Subcutaneous abdominal adipose tissue (tissue), 5 donors: ENCODE results near the gene FARS2.

Experiments used
- H3K27ac ChIP-seq: one replicate; pipeline ENCODE4 v1.7.0; 2013; ENCODE audit warnings: low read depth, mild to moderate bottlenecking, inconsistent platforms, low read length, moderate library complexity
- H3K27me3 ChIP-seq, 5 donors: one replicate each; pipeline ENCODE4 v1.7.0; 2013; ENCODE audit warnings: low read length in 5 of 5, inconsistent platforms in 1 of 5; ENCODE audit not compliant: control insufficient read depth in 5 of 5, insufficient read depth in 4 of 5
- H3K36me3 ChIP-seq, 5 donors: one replicate each; pipeline ENCODE4 v1.7.0; 2013; ENCODE audit warnings: low read length in 5 of 5; ENCODE audit not compliant: control insufficient read depth in 5 of 5, insufficient read depth in 5 of 5
- H3K4me1 ChIP-seq, 5 donors: one replicate each; pipeline ENCODE4 v1.7.0; 2013; ENCODE audit warnings: low read length in 5 of 5, mild to moderate bottlenecking in 3 of 5, moderate library complexity in 1 of 5; ENCODE audit not compliant: control insufficient read depth in 5 of 5, insufficient read depth in 5 of 5
- H3K4me3 ChIP-seq, 5 donors: one replicate each; pipeline ENCODE4 v1.7.0; 2013; ENCODE audit warnings: low read length in 5 of 5, low read depth in 1 of 5
- H3K9ac ChIP-seq, 5 donors: one replicate each; pipeline ENCODE4 v1.7.0; 2013; ENCODE audit warnings: low read length in 5 of 5, mild to moderate bottlenecking in 4 of 5, moderate library complexity in 3 of 5
- H3K9me3 ChIP-seq, 5 donors: one replicate each; pipeline ENCODE4 v1.7.0; 2013; ENCODE audit warnings: low read length in 5 of 5; ENCODE audit not compliant: control insufficient read depth in 5 of 5
- donor health status: healthy.
- donor health status: healthy.
- donor health status: healthy.
- donor health status: healthy.
- donor health status: healthy.

The FARS2 gene

DNA sequence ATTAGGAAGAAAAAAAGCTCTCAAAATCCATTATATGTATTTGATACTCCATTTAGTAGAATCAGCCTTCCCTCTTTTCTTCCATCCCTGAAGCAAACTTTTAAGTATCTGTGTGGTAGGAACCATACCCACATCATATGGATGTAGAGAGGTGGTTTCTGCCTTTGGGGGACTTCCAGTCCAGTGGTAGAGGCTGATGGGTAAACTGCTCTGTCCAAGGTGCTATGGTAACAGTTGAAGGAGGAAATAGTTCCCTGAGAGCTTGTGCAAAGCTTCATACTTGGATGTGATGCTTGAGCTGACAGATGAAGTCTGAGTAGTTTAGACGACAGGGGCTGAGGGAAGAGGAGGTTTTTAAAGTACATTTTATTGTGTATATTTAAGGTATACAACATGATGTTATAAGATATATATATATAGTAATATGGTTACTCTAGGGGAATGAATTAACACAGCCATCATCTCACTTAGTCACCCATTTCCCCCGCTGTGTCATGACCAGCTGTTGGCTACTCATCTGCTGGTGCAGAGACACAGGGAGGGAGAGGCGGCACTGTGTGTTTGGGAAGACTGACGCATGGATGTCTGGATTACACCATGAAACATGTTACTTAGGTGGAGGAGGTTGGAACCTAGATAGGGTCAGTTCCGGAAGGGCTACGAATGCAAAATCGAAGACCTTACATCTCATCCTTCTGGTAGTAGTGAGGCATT is 185.2 kb downstream of the FARS2 start:
- Histone ChIP-seq H3K9me3 (no peaks in the 10 kb centered on the region), H3K27ac (no peak overlapping the region), H3K4me1 (peaks cover 0 to 4% (median 3%) of the 10 kb centered on the region in 5 donors)

DNA sequence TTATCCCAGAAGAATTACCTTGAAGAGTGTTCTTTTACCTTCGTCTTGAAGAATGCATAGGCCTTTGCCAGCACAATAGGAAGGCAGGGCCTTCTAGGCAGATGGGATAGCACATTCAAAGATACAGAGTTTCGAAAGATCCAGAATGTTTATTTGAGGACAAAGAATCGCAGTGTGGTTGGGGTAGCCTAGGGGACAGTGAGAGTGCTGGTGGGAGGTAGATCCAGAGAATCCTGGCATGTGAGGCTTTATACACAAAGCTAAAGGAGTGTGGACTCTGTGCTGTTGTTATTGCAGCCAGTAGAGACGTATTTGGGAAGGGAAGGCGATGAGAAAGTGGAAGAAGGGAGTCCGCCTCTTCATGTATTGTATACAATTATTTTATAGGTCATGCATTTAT is 186.6 kb downstream of the FARS2 start:
- Histone ChIP-seq H3K27ac (no peak overlapping the region), H3K36me3 (no peaks in the 10 kb centered on the region), H3K4me1 (peaks cover 0 to 4% (median 3%) of the 10 kb centered on the region in 5 donors), H3K4me3 (no peak overlapping the region), H3K9me3 (no peaks in the 10 kb centered on the region), H3K9ac (no peak overlapping the region), H3K27me3 (no peaks in the 10 kb centered on the region)

More for the DNA sequence above, 185.2 kb downstream of the FARS2 start:
- Histone ChIP-seq H3K27me3 (no peaks in the 10 kb centered on the region), H3K9ac (no peak overlapping the region), H3K4me3 (no peak overlapping the region), H3K36me3 (no peaks in the 10 kb centered on the region)

DNA sequence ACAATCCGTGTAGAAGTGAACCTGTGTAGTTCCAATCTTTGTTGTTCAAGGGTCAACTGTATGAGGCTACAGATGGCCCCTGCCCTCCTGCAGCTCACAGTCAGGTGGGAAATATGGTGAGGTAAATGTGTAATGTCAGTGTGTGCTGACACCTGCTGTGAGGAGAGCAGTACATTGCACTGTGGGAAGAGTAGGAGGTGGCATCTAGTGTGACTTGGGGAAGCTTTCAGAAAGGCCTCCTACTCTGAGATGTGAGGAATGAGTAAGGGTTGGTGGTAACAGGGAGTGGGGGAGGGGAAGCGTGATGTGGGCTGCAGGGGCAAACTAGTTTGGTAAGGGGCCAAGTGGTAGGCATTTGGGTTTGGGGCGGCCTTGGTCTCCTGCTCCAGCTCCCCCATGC is 188.8 kb downstream of the FARS2 start:
- Histone ChIP-seq H3K9me3 (no peaks in the 10 kb centered on the region), H3K4me3 (no peak overlapping the region), H3K4me1 (peaks cover 0 to 6% (median 3%) of the 10 kb centered on the region in 5 donors), H3K27me3 (no peaks in the 10 kb centered on the region), H3K36me3 (no peaks in the 10 kb centered on the region), H3K9ac (no peak overlapping the region), H3K27ac (no peak overlapping the region)

DNA sequence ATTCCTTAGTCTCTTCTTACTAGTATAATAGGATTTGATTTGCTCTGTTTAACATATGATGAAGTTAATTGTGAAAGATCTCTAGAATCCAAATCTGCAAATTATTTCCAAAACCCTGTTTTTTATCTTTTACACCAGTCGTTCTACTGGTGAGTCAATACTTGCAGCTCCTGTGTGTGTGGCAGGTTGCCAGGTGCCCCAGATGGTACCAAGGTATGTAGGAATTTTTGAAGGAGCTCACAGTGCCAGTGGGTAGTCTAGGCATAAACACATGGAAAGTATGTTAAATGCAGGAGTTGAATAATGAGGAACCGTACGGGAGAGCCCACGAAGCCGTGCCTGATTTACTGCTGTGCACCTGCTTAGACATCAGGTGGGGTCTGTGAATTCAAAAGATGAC is 192.2 kb downstream of the FARS2 start:
- Histone ChIP-seq H3K4me3 (no peak overlapping the region), H3K36me3 (no peaks in the 10 kb centered on the region), H3K27me3 (no peaks in the 10 kb centered on the region), H3K9me3 (no peaks in the 10 kb centered on the region), H3K9ac (no peak overlapping the region), H3K4me1 (peaks cover 0 to 33% (median 31%) of the 10 kb centered on the region in 5 donors), H3K27ac (no peak overlapping the region)

DNA sequence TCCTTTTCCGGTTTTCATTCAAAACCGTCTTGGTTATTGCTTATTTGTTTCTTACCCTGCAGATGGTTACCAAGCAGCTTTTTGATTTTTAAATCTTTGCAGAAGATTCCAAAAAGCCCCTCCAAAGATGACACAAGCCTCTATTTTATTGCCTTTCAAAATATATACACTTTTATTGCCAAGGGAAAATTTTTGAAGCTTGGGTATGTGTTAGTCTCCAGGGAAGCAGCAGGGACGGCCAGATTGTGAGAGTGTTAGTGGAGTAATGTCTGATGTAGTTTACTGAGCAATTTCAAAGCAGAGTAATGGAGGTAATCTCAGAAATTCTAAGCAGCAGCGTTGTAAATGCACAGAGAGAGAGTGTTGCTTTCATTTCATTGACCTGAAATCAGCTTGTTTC is 193.8 kb downstream of the FARS2 start:
- Histone ChIP-seq H3K27me3 (no peaks in the 10 kb centered on the region), H3K4me1 (peaks cover 0 to 33% (median 31%) of the 10 kb centered on the region in 5 donors), H3K27ac (peak overlapping the region; percentile 49), H3K9me3 (no peaks in the 10 kb centered on the region), H3K36me3 (no peaks in the 10 kb centered on the region), H3K9ac (no peak overlapping the region), H3K4me3 (peak overlapping the region in 1 of 5 donors; percentile 23)

DNA sequence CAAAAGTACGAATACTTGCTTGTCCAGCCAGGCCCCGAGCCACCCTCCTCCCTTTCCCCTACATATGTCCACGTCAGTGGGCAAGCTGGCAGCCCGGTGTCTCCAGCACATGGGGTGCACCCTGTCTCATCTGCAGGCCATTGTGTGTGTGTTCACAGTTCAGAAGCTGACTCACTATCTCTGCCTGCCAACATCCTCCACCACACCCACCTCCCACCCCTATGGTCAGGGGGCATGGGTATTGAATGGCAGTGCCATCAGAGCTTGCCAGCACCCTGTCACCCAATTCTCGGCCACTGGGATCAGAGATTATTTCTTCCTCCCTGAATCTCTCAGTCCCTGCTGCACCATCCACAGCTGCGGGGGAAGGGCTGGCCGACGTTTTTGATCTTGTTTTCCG is 195.7 kb downstream of the FARS2 start:
- Histone ChIP-seq H3K4me1 (peaks cover 0 to 33% (median 31%) of the 10 kb centered on the region in 5 donors), H3K36me3 (peaks cover 0 to 3% (median 0%) of the 10 kb centered on the region in 5 donors), H3K4me3 (no peak overlapping the region), H3K9ac (no peak overlapping the region), H3K27ac (peak overlapping the region; percentile 86), H3K27me3 (no peaks in the 10 kb centered on the region), H3K9me3 (peaks cover 0 to 3% (median 0%) of the 10 kb centered on the region in 5 donors)

DNA sequence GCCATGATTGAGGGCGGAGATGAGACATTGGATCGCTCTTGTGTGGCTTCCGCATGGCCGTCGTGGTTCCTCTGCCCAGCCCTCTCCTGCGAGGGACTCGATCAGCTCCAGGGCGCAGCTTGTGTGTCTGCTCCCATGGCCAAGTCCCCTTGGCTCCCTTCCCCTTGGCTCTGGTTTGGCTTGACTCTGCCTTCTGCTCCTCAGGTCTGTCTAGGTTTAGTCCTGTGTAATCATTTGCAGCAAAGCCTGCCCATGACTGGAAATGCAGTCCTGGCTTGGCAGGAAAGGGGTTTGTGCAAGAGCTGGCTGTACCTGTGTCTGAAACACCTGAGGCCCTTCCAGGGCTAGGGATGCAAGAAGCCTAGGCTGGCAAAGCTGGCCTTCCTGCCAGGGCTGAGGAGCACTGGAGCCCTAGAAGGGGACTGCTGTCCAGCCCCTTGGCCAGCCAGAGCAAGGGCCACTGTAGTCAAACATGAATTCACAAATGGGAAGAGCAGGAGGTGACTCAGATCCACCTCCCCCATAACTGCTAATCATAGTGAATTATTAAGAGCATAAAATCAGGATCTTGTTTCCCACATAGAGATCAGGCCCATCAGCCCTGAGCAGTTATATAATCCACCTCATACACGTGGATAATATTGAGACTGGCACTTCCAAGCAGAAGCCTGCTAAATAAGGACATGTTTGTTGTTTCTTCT is 196.8 kb downstream of the FARS2 start:
- Histone ChIP-seq H3K36me3 (peaks cover 0 to 3% (median 0%) of the 10 kb centered on the region in 5 donors), H3K4me3 (no peak overlapping the region), H3K9ac (peak overlapping the region in 1 of 5 donors; percentile 32), H3K9me3 (peaks cover 0 to 3% (median 0%) of the 10 kb centered on the region in 5 donors), H3K27ac (peak overlapping the region; percentile 86), H3K27me3 (no peaks in the 10 kb centered on the region), H3K4me1 (peaks cover 0 to 33% (median 31%) of the 10 kb centered on the region in 5 donors)

DNA sequence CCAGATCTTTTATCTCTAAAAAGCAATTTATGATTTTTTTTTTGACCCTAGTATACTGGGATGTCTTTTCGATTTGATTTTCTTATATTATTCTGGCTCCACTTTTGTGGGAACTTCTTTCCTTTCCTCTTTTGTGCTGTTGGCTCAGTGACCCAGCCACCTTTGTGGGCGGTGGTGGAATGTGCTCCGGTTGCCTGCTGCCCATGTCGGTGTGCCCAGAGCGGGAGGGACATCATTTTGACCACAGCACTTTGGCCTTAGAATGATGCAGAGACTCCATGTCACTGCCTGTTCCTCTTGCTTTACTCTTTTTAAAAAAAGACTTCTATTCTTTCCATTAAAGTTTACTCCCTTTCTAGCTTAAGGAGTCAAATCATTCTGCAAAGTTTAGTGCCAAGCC is 198.0 kb downstream of the FARS2 start:
- no peak overlapping the region for H3K4me3 ChIP-seq
- no peak overlapping the region for H3K9ac ChIP-seq
- H3K27me3 ChIP-seq, result no peaks in the 10 kb centered on the region
- peaks cover 0 to 33% (median 31%) of the 10 kb centered on the region in 5 donors for H3K4me1 ChIP-seq
- H3K27ac ChIP-seq, result no peak overlapping the region
- H3K9me3 ChIP-seq, result peaks cover 0 to 3% (median 0%) of the 10 kb centered on the region in 5 donors
- H3K36me3 ChIP-seq, result peaks cover 0 to 3% (median 0%) of the 10 kb centered on the region in 5 donors

DNA sequence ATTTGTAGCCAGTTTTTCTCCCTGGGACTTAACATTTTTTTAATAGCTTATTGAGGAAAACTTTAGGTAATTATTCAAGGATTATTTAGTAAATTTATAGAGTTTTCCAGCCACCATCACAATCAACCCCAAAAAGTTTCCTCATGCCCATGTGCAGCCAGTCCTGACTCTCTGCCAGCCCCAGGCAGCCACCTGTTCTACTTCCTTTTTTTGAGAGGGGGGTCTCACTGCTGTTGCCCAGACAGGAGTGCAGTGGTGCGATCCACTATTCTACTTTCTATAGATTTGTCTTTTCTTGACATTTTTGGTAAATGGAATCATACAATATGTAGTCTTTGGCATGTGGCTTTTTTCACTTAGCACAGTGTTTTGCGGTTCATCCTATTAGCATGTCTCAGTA is 200.1 kb downstream of the FARS2 start:
- Histone ChIP-seq H3K9ac (no peak overlapping the region), H3K27me3 (no peaks in the 10 kb centered on the region), H3K4me1 (peaks cover 0 to 20% (median 18%) of the 10 kb centered on the region in 5 donors), H3K4me3 (no peak overlapping the region), H3K27ac (no peak overlapping the region), H3K36me3 (peaks cover 0 to 3% (median 0%) of the 10 kb centered on the region in 5 donors), H3K9me3 (peaks cover 0 to 3% (median 0%) of the 10 kb centered on the region in 5 donors)

DNA sequence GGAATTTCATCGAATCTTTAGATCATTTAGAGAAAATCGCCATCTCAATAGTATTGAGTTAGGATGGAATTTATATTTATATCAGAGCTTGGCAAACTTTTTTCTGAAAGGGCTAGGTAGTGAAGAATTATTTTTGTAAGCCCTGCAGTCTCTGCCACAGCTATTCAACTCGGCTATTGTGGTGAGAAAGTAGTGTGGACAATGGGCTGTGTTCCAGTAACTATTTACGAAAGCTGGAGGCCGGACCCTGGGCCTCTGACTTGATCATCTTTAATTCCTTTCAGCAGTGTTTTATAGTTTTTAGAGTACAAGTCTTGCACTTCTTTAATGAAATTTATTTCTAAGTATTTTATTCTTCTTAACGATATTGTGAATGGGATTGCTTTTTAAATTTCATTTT is 201.5 kb downstream of the FARS2 start:
- Histone ChIP-seq H3K9ac (no peak overlapping the region), H3K36me3 (peaks cover 0 to 3% (median 0%) of the 10 kb centered on the region in 5 donors), H3K4me1 (peaks cover 0 to 10% (median 4%) of the 10 kb centered on the region in 5 donors)

More for the DNA sequence above, 201.5 kb downstream of the FARS2 start:
- H3K27me3 ChIP-seq, result no peaks in the 10 kb centered on the region
- H3K4me3 ChIP-seq, result no peak overlapping the region
- H3K27ac ChIP-seq, result no peak overlapping the region
- H3K9me3 ChIP-seq, result peaks cover 0 to 3% (median 0%) of the 10 kb centered on the region in 5 donors
